Hair follicle dermal papilla cell (primary cell): ENCODE results near the gene TASP1. TPM values are rescaled to one million over a fixed set of nuclear protein-coding genes. Genes with fewer than 3 reads are reported as not detected.

Experiments
- total RNA-seq: library from RNA; depleted of rRNA; stranded (reverse); fragments of >200 nt; gene quantifications from 2 replicates; pipeline ENCODE4 v1.2.3, GENCODE V29; 2012

Gene TASP1, protein sequence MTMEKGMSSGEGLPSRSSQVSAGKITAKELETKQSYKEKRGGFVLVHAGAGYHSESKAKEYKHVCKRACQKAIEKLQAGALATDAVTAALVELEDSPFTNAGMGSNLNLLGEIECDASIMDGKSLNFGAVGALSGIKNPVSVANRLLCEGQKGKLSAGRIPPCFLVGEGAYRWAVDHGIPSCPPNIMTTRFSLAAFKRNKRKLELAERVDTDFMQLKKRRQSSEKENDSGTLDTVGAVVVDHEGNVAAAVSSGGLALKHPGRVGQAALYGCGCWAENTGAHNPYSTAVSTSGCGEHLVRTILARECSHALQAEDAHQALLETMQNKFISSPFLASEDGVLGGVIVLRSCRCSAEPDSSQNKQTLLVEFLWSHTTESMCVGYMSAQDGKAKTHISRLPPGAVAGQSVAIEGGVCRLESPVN
- 9.4 and 11.5 TPM in 2 replicates for total RNA-seq

DNA sequence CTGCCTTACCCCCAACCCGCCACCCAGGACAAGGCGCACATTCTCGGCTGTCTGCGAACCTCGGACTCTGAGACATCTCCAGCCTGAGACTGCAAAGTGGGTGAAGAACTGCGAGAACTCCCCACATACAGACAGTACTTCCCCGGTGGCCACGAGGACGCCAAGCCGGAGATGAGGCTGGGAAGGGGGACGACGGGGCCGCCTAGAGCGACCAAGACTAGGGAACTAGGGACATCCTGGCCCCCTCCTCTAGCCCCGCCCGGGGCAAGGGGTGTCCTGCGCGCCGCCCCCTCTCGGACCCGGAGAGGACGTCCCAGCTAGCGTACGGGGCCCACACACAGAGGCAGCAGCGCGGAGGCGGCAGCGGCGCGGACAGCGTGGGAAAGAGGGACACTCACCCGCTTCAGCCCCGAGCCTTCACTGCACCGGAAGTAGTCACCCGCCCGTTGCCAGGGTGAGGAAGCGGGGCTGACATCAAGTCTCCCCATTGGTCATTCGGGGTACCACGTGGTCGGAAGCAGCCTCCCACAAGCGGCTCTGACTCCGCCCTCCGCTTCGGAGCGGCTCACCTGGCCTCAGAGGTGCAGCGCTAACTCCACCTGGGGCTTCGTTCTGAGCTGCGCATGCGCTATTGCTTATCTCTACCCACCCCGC, at the start of gene TASP1:
Gene TASP1, minus strand, starts transcription at position 437 of the 654 bp plus-strand sequence. CDS start 8,854 bp downstream, outside the sequence.

Other genes starting within 250 kb of the TASP1 start
- gene ESF1, start 146.0 kb upstream of the TASP1 start, total RNA-seq: 9.2 and 10.1 TPM in 2 replicates
- 13.1 and 15.5 TPM in 2 replicates for gene NDUFAF5, start 146.1 kb upstream of the TASP1 start, total RNA-seq